Measurements from ENCODE around the gene KCNQ5. TPM values are rescaled to one million over a fixed set of nuclear protein-coding genes. Genes with fewer than 3 reads are reported as not detected.

The KCNQ5 gene
- total RNA-seq, 4 donors from 2014 or later = 1.1 to 14.6 (median 9.0) TPM

GRCh38 chr6:72589096-72589495 is 32.8 kb upstream of the KCNQ5 start:
- no peaks in the 10 kb centered on the region for H3K36me3 ChIP-seq
- H3K4me3 ChIP-seq (replicated peaks in 1 of 3) = no peak overlapping the region
- DNase-seq = no peak
- H3K4me1 ChIP-seq = no peaks in the 10 kb centered on the region
- H3K27ac ChIP-seq = no peak overlapping the region
- WGBS, 2 donors = 71 to 73% methylated on average over 1 of the region's 1 CpG
- no peak for TF ChIP-seq POLR2A (IDR thresholded peaks at IDR 0.05)
- TF ChIP-seq, protein P1, sequence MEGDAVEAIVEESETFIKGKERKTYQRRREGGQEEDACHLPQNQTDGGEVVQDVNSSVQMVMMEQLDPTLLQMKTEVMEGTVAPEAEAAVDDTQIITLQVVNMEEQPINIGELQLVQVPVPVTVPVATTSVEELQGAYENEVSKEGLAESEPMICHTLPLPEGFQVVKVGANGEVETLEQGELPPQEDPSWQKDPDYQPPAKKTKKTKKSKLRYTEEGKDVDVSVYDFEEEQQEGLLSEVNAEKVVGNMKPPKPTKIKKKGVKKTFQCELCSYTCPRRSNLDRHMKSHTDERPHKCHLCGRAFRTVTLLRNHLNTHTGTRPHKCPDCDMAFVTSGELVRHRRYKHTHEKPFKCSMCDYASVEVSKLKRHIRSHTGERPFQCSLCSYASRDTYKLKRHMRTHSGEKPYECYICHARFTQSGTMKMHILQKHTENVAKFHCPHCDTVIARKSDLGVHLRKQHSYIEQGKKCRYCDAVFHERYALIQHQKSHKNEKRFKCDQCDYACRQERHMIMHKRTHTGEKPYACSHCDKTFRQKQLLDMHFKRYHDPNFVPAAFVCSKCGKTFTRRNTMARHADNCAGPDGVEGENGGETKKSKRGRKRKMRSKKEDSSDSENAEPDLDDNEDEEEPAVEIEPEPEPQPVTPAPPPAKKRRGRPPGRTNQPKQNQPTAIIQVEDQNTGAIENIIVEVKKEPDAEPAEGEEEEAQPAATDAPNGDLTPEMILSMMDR (IDR thresholded peaks at IDR 0.05) = no peak
- no peaks in the 10 kb centered on the region for H3K9me3 ChIP-seq
- intact Hi-C loops (cut with DNase I) = no loop called here
- H3K27me3 ChIP-seq = no peaks in the 10 kb centered on the region

- 87 to 89% methylated on average over 3 of the region's 3 CpGs for WGBS, 2 donors
- no peaks in the 10 kb centered on the region for H3K9me3 ChIP-seq
- no peaks in the 10 kb centered on the region for H3K4me1 ChIP-seq
- intact Hi-C loops (cut with DNase I) = no loop called here
- H3K27ac ChIP-seq = no peak overlapping the region
- no peaks in the 10 kb centered on the region for H3K36me3 ChIP-seq
- TF ChIP-seq POLR2A (IDR thresholded peaks at IDR 0.05) = no peak
- TF ChIP-seq, protein P1 (IDR thresholded peaks at IDR 0.05) = no peak
- DNase-seq = no peak
- no peaks in the 10 kb centered on the region for H3K27me3 ChIP-seq
- H3K4me3 ChIP-seq (replicated peaks in 1 of 3) = no peak overlapping the region
Observed at GRCh38 chr6:72595812-72596211, 26.1 kb upstream of the KCNQ5 start.

- intact Hi-C loops (cut with DNase I) = no loop called here
- H3K9me3 ChIP-seq = no peaks in the 10 kb centered on the region
- no peak for DNase-seq
- H3K27ac ChIP-seq = no peak overlapping the region
- TF ChIP-seq POLR2A (IDR thresholded peaks at IDR 0.05) = no peak
- TF ChIP-seq, protein P1 (IDR thresholded peaks at IDR 0.05) = peak; percentile 25 to 81 (median 56)
- no peak overlapping the region for H3K4me3 ChIP-seq (replicated peaks in 1 of 3)
- no peaks in the 10 kb centered on the region for H3K27me3 ChIP-seq
- H3K4me1 ChIP-seq = no peaks in the 10 kb centered on the region
- WGBS, 2 donors = 40 to 41% methylated on average over 3 of the region's 3 CpGs
- no peaks in the 10 kb centered on the region for H3K36me3 ChIP-seq
Observed at GRCh38 chr6:72616406-72617015, 5.4 kb upstream of the KCNQ5 start.

- TF ChIP-seq, protein P1 (IDR thresholded peaks at IDR 0.05) = no peak
- no peak for TF ChIP-seq POLR2A (IDR thresholded peaks at IDR 0.05)
- H3K9me3 ChIP-seq = no peaks in the 10 kb centered on the region
- peaks cover 0 to 3% of the 10 kb centered on the region in 2 donors for H3K4me1 ChIP-seq
- no peak overlapping the region for H3K27ac ChIP-seq
- intact Hi-C loops (cut with DNase I) = no loop called here
- WGBS, 2 donors = 92 to 93% methylated on average over 3 of the region's 3 CpGs
- DNase-seq = no peak
- no peaks in the 10 kb centered on the region for H3K27me3 ChIP-seq
- no peaks in the 10 kb centered on the region for H3K36me3 ChIP-seq
- no peak overlapping the region for H3K4me3 ChIP-seq (replicated peaks in 1 of 3)
Observed at GRCh38 chr6:72617721-72618120, 4.1 kb upstream of the KCNQ5 start.

DNA sequence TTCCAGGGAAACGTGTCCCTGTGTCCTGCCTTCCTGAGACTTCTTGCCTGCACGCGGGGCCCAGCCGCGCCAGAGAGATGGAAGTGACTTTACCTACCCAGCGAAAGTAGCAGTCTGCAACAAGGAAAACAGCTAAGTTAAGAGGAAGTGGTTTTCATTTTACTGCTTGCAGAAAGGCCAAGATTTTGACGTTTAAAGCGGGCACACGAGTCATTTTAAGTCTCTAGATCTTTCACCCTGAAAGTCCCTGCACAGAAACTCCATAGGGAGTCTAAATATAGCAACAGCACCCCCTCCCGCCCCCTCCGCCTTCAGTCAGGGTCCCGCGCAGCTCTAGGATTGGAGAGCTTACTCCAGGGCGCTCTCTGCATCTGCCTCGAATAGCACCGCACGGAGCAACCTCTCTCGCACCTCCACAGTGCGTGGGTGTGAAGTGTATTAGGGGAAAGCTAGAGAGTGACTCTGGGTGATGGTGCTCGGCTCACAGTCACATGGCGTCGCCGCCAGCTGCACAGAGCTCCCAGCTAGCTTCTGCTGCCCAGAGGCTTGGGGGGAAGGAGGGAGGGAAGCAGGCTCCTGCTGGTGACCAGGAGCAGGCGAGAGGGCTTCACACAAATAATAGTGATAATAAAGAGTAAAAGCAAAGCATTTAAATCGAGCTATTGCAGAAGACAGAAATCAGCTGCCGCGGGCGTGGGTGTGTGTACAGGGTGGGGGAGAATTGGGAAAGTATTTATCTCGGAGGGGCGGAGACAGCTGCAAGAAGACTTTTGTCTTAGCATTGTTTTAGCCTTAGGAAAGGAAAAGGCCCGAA is 1.8 kb upstream of the KCNQ5 start:
- no peaks in the 10 kb centered on the region for H3K27me3 ChIP-seq
- DNase-seq = peak; percentile 42 to 44
- peaks cover 7 to 8% of the 10 kb centered on the region in 2 donors for H3K4me1 ChIP-seq
- TF ChIP-seq, protein P1 (IDR thresholded peaks at IDR 0.05) = no peak
- no peak for TF ChIP-seq POLR2A (IDR thresholded peaks at IDR 0.05)
- intact Hi-C loops (cut with DNase I) = loop anchor here (5.0 kb wide), 1 partner anchor 512 kb away; no protein-coding TSS in a partner anchor
- H3K27ac ChIP-seq = no peak overlapping the region
- H3K9me3 ChIP-seq = no peaks in the 10 kb centered on the region
- H3K36me3 ChIP-seq = no peaks in the 10 kb centered on the region
- H3K4me3 ChIP-seq (replicated peaks in 1 of 3) = no peak overlapping the region
- 36 to 54% methylated on average over 31 of the region's 31 CpGs for WGBS, 2 donors

Data from thyroid gland (tissue), 4 donors.